CD4-positive, alpha-beta T cell treated with Interleukin-6 for 4 hours (primary cell): ENCODE data around the gene NFATC2.

Experiments
- DNase-seq: peaks from one replicate; pipeline ENCODE4 v3.0.0-alpha.2; 2020; ENCODE audit warnings: mixed read lengths

The NFATC2 gene

GRCh38 chr20:51387125-51387875, 155.2 kb downstream of the NFATC2 start:
- DNase-seq: no peak

GRCh38 chr20:51386586-51386985, 155.9 kb downstream of the NFATC2 start:
- DNase-seq: peak; percentile 50

- DNase-seq: peak; percentile 54
Observed at GRCh38 chr20:51385646-51386530, 156.6 kb downstream of the NFATC2 start.

GRCh38 chr20:51384875-51385274, 157.6 kb downstream of the NFATC2 start:
- no peak for DNase-seq

GRCh38 chr20:51383891-51384510, 158.5 kb downstream of the NFATC2 start:
- no peak for DNase-seq

GRCh38 chr20:51382986-51383821, 159.3 kb downstream of the NFATC2 start:
- DNase-seq: no peak

- DNase-seq: no peak
Observed at GRCh38 chr20:51382111-51382985, 160.2 kb downstream of the NFATC2 start.

GRCh38 chr20:51381557-51381956, 161.0 kb downstream of the NFATC2 start:
- DNase-seq: no peak

- no peak for DNase-seq
Observed at GRCh38 chr20:51380401-51381385, 161.8 kb downstream of the NFATC2 start.

- no peak for DNase-seq
Observed at GRCh38 chr20:51379601-51380341, 162.7 kb downstream of the NFATC2 start.

GRCh38 chr20:51378171-51378928, 164.2 kb downstream of the NFATC2 start:
- DNase-seq: peak; percentile 44

- DNase-seq: no peak
Observed at GRCh38 chr20:51377132-51377531, 165.4 kb downstream of the NFATC2 start.

GRCh38 chr20:51376111-51376510, 166.4 kb downstream of the NFATC2 start:
- no peak for DNase-seq

- DNase-seq: no peak
Observed at GRCh38 chr20:51375561-51375960, 167.0 kb downstream of the NFATC2 start.

- no peak for DNase-seq
Observed at GRCh38 chr20:51374961-51375360, 167.6 kb downstream of the NFATC2 start.

- no peak for DNase-seq
Observed at GRCh38 chr20:51374456-51374830, 168.1 kb downstream of the NFATC2 start.

GRCh38 chr20:51373713-51374455, 168.6 kb downstream of the NFATC2 start:
- DNase-seq: no peak

- no peak for DNase-seq
Observed at GRCh38 chr20:51372966-51373365, 169.6 kb downstream of the NFATC2 start.
